Smooth muscle cell (in vitro differentiated cells): ENCODE data around the gene FOXP1. TPM values are rescaled to one million over a fixed set of nuclear protein-coding genes. Genes with fewer than 3 reads are reported as not detected.

Source experiments
- DNase-seq: peaks from one replicate; lab custom pipeline; 2025; ENCODE audit not compliant: unreplicated experiment; lab: John Stamatoyannopoulos, UW
- H2AFZ ChIP-seq: fragments of 200-600 bp; sonication (generic); 2 replicates; pipeline ENCODE4 v1.6.0; 2016; ENCODE audit warnings: antibody characterized with exemption, low read depth, mild to moderate bottlenecking
- H3F3A ChIP-seq: fragments of 200-600 bp; sonication (generic); 2 replicates; pipeline ENCODE4 v1.6.0; 2017; ENCODE audit warnings: antibody characterized with exemption, low read depth
- H3K27ac ChIP-seq: fragments of 200-600 bp; sonication (generic); 2 replicates; pipeline ENCODE4 v1.5.1; 2016; ENCODE audit warnings: low read depth, mild to moderate bottlenecking
- H3K27me3 ChIP-seq: fragments of 200-600 bp; sonication (generic); 2 replicates; pipeline ENCODE4 v1.6.1; 2016; ENCODE audit warnings: low read depth, mild to moderate bottlenecking
- H3K36me3 ChIP-seq: fragments of 200-600 bp; sonication (generic); 2 replicates; pipeline ENCODE4 v1.5.1; 2016; ENCODE audit warnings: low read depth
- H3K4me1 ChIP-seq: fragments of 200-600 bp; sonication (generic); 2 replicates; pipeline ENCODE4 v1.5.1; 2016; ENCODE audit warnings: low read depth
- H3K4me2 ChIP-seq: fragments of 200-600 bp; sonication (generic); 2 replicates; pipeline ENCODE4 v1.6.0; 2016; ENCODE audit warnings: mild to moderate bottlenecking
- H3K4me3 ChIP-seq: fragments of 200-600 bp; sonication (generic); 2 replicates; pipeline ENCODE4 v1.5.1; 2016; ENCODE audit warnings: mild to moderate bottlenecking
- H3K79me2 ChIP-seq: fragments of 200-600 bp; sonication (generic); 2 replicates; pipeline ENCODE4 v1.6.0; 2016; ENCODE audit warnings: low read depth, mild to moderate bottlenecking
- H3K9ac ChIP-seq: fragments of 200-600 bp; sonication (generic); 2 replicates; pipeline ENCODE4 v1.6.0; 2016; ENCODE audit warnings: low read depth
- H3K9me3 ChIP-seq: fragments of 200-600 bp; sonication (generic); replicated peaks from 2 replicates; pipeline ENCODE4 v1.5.1; 2016; ENCODE audit warnings: low read depth
- H4K20me1 ChIP-seq: fragments of 200-600 bp; sonication (generic); 2 replicates; pipeline ENCODE4 v1.6.0; 2016; ENCODE audit warnings: low read depth
- WGBS: methylation state at CpG from one replicate; pipeline ENCODE4 v1.1.7; 2016; ENCODE audit warnings: low lambda C conversion rate; 5-methylcytosine and 5-hydroxymethylcytosine counted together
- polyA plus RNA-seq: library from polyadenylated mRNA; unstranded; fragments of >200 nt; fragmentation: Nextera tagmentation; extraction: Ambion mirVana; gene quantifications from 2 replicates; pipeline ENCODE4 v1.2.1, GENCODE V29; 2016
- total RNA-seq: library from RNA; depleted of rRNA; stranded (reverse); fragments of >200 nt; gene quantifications from 2 replicates; pipeline ENCODE4 v1.2.3, GENCODE V29; 2014
- TF ChIP-seq, protein P1 (sequence below): fragments of 200-600 bp; sonication (generic); IDR thresholded peaks from 2 replicates; pipeline ENCODE4 v1.5.1; 2017; ENCODE audit warnings: borderline replicate concordance, mild to moderate bottlenecking, antibody characterized with exemption; ENCODE audit not compliant: insufficient read depth, poor library complexity, severe bottlenecking

Gene FOXP1
- total and polyA plus RNA-seq, 2 experiments from 2014 or later = 40.9 to 68.0 TPM

GRCh38 chr3:71310980-71311660 lies 272.4 kb downstream of the FOXP1 start:
- Histone ChIP-seq H3K27ac (peak overlapping the region; percentile 78), H2AFZ (no peak overlapping the region), H3K4me1 (peaks cover 16% of the 10 kb centered on the region), H3K9ac (no peak overlapping the region), H3K4me3 (no peak overlapping the region), H3K36me3 (no peaks in the 10 kb centered on the region), H3K9me3 (no peaks in the 10 kb centered on the region), H3K27me3 (no peaks in the 10 kb centered on the region), H4K20me1 (no peaks in the 10 kb centered on the region), H3F3A (peaks cover 9% of the 10 kb centered on the region), H3K4me2 (no peak overlapping the region), H3K79me2 (no peaks in the 10 kb centered on the region)
- DNase-seq = no peak
- TF ChIP-seq, protein P1, sequence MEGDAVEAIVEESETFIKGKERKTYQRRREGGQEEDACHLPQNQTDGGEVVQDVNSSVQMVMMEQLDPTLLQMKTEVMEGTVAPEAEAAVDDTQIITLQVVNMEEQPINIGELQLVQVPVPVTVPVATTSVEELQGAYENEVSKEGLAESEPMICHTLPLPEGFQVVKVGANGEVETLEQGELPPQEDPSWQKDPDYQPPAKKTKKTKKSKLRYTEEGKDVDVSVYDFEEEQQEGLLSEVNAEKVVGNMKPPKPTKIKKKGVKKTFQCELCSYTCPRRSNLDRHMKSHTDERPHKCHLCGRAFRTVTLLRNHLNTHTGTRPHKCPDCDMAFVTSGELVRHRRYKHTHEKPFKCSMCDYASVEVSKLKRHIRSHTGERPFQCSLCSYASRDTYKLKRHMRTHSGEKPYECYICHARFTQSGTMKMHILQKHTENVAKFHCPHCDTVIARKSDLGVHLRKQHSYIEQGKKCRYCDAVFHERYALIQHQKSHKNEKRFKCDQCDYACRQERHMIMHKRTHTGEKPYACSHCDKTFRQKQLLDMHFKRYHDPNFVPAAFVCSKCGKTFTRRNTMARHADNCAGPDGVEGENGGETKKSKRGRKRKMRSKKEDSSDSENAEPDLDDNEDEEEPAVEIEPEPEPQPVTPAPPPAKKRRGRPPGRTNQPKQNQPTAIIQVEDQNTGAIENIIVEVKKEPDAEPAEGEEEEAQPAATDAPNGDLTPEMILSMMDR = no peak
- WGBS = 83% methylated on average over 9 of the region's 9 CpGs

GRCh38 chr3:71310359-71310979 lies 273.1 kb downstream of the FOXP1 start:
- Histone ChIP-seq H3F3A (peaks cover 9% of the 10 kb centered on the region), H2AFZ (no peak overlapping the region), H3K27me3 (no peaks in the 10 kb centered on the region), H3K9ac (no peak overlapping the region), H4K20me1 (no peaks in the 10 kb centered on the region), H3K79me2 (no peaks in the 10 kb centered on the region), H3K4me1 (peaks cover 22% of the 10 kb centered on the region), H3K9me3 (no peaks in the 10 kb centered on the region), H3K4me2 (peak overlapping the region; percentile 66), H3K4me3 (no peak overlapping the region), H3K27ac (peak overlapping the region; percentile 78), H3K36me3 (no peaks in the 10 kb centered on the region)
- 35% methylated on average over 9 of the region's 9 CpGs for WGBS
- TF ChIP-seq, protein P1 = peak; percentile 5
- DNase-seq = no peak

DNA sequence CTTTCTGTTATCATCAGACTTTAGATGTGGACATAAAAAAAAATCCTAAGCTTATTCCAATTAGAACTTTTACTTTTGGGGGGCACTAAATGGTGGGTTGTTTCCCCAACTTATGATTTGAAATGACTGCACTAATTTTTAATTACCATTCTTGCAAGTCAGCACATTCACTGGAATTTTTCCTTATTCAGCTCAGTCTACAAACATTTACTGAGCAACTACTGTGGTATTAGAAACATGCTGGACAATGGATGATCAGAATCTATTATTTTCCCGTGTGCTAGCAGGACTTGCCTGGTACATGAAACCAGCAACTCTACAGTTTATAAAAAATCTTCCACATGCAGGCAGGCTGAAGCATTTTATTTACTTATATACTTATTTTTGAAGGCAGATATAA lies 273.6 kb downstream of the FOXP1 start:
- WGBS = 22% methylated on average over 1 of the region's 1 CpG
- Histone ChIP-seq H3K79me2 (no peaks in the 10 kb centered on the region), H2AFZ (no peak overlapping the region), H3K4me1 (peaks cover 27% of the 10 kb centered on the region), H3F3A (peaks cover 9% of the 10 kb centered on the region), H3K4me3 (no peak overlapping the region), H3K36me3 (no peaks in the 10 kb centered on the region), H3K27ac (peak overlapping the region; percentile 78), H3K4me2 (peak overlapping the region; percentile 67), H3K9ac (no peak overlapping the region), H3K9me3 (no peaks in the 10 kb centered on the region), H4K20me1 (no peaks in the 10 kb centered on the region), H3K27me3 (no peaks in the 10 kb centered on the region)
- TF ChIP-seq, protein P1 = no peak
- no peak for DNase-seq
